GM21528 (cell line): Measurements from ENCODE around the gene RNASE13.

Source experiments
- ATAC-seq: cut with Tn5 transposase; IDR thresholded peaks from one replicate; pipeline ENCODE4 v1.9.1; 2021; ENCODE audit warnings: mild to moderate bottlenecking, moderate library complexity; ENCODE audit not compliant: unreplicated experiment, low FRiP score

Gene RNASE13

GRCh38 chr14:21066882-21067502 lies 32.4 kb upstream of the RNASE13 start:
- ATAC-seq: no peak

- no peak for ATAC-seq
Measured at GRCh38 chr14:21063479-21063878, 28.9 kb upstream of the RNASE13 start.

- ATAC-seq: no peak
Measured at GRCh38 chr14:21061347-21061668, 26.7 kb upstream of the RNASE13 start.

- no peak for ATAC-seq
Measured at GRCh38 chr14:21060614-21061346, 26.2 kb upstream of the RNASE13 start.

- ATAC-seq: no peak
Measured at GRCh38 chr14:21059842-21060613, 25.4 kb upstream of the RNASE13 start.

DNA sequence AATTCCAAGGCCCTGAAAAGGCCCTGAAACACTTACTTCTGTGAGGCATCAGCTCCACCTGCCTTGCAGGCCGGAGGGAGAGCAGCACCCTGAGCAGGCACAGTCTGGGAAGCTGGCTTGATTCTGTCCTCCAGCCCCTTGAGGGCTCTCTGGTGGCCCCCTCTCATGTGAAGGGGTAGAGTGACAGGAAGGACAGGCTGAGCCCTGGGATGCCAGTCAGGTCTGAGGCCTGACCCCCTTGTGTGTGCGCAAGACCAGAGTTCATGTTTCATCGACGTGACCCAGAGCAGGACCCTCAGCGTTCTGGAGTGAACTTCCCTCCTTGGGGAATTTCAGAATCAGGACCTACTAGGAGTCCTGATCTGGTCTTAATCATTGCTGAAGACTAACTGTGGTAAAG lies 24.3 kb upstream of the RNASE13 start:
- ATAC-seq: no peak

GRCh38 chr14:21057803-21058675 lies 23.4 kb upstream of the RNASE13 start, which contains the start of gene RNASE8:
Gene RNASE8 (plus strand): TSS chr14:21057822. CDS start chr14:21057893, 71 bp downstream.
- ATAC-seq: no peak

GRCh38 chr14:21056520-21057163 lies 22.0 kb upstream of the RNASE13 start:
- no peak for ATAC-seq

- no peak for ATAC-seq
Measured at GRCh38 chr14:21055432-21056117, 21.0 kb upstream of the RNASE13 start.

DNA sequence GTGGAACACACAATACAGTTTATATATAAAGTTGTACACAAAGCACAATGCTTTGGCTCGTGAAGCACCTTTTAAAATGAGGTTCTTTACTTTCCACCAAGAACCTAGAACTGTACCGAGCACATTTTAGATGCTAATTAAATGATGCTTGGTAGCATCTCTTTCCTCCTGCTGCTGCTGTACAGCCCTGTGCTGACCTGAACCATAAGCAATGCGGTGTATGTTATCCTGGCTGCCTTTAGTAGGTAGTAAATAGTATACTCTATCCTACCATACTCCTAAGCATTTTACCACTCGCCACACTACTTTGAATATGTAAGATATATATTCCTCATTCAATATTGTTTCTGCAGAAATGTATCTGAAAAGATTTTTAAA lies 20.1 kb upstream of the RNASE13 start:
- ATAC-seq: no peak

- no peak for ATAC-seq
Measured at GRCh38 chr14:21054123-21054767, 19.6 kb upstream of the RNASE13 start.

- no peak for ATAC-seq
Measured at GRCh38 chr14:21053184-21054122, 18.8 kb upstream of the RNASE13 start.

- no peak for ATAC-seq
Measured at GRCh38 chr14:21050597-21050996, 16.0 kb upstream of the RNASE13 start.

DNA sequence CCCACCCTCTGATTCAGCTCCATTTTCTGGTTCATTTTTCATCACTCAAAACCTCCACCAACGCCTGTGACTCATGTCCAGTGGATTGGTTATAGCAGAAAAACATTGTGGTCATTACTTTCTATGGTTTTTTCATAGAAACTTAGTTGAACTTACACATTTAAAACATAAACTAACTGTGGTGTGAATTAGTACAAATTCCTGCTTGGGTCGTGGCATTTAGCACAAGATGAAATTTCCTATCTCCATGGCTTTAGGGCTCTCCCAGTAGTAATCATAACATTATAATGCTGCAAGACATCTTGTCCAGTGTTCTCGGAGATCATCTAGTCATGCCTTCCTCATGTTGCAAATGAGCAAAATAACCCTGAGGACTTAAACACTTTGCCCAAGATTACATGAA lies 14.7 kb upstream of the RNASE13 start:
- no peak for ATAC-seq

GRCh38 chr14:21048638-21049037 lies 14.0 kb upstream of the RNASE13 start:
- ATAC-seq: no peak

GRCh38 chr14:21047378-21047781 lies 12.8 kb upstream of the RNASE13 start:
- no peak for ATAC-seq

DNA sequence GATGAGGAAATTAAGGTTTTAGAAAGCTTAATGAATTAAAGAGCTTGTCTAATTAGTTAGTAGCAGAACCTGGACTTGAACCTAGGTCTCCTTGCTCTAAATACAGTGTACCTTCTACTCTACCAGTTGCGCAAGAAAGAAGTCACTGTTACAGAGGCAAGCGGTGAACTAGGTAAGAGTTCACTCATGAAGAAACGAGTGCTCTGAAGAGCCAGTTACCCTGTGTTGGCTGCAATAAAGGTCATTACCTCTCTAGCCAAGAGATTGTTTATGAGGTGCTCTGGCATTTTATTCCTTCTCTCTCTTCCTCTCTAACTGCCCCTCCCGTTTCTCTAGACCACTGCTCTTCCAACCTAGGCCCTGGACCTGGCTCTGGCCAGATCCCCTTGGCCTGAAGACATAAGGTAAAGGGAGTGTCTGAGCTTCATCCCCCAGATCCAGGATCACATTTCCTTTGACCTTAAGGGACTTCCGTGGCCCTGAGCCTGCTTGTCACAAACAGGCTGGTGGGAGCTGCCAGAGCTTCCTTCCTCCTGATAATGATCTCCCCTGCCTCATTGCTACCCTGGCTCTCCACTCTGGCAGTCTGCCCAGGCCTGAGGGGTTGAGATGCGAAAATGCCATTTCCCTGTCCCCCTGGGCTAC lies 9.5 kb upstream of the RNASE13 start:
- no peak for ATAC-seq
